AG09309 (cell line): Measurements from ENCODE around the gene DET1.

Experiments used
- DNase-seq: peaks from one replicate; pipeline ENCODE4 v3.0.0-alpha.2; 2010; ENCODE audit warnings: low read depth
- H3K4me3 ChIP-seq: 2 replicates; pipeline ENCODE4 v1.5.1; 2011; ENCODE audit warnings: mild to moderate bottlenecking, low read depth, low read length, moderate library complexity; ENCODE audit not compliant: control insufficient read depth
- CTCF ChIP-seq: IDR thresholded peaks from 2 replicates; pipeline ENCODE4 v1.5.1; 2011; ENCODE audit warnings: mild to moderate bottlenecking, low read depth, low read length, inconsistent platforms; ENCODE audit not compliant: insufficient read depth, control insufficient read depth; ENCODE audit errors: missing control alignments

The DET1 gene

GRCh38 chr15:88487178-88487795, 59.2 kb downstream of the DET1 start:
- TF ChIP-seq CTCF: no peak
- DNase-seq: no peak
- no peak overlapping the region for H3K4me3 ChIP-seq

- DNase-seq: peak; percentile 47
- H3K4me3 ChIP-seq: no peak overlapping the region
These were observed 61.7 kb downstream of the DET1 start for GRCh38 chr15:88484682-88485331.

GRCh38 chr15:88482263-88482662, 64.2 kb downstream of the DET1 start:
- no peak for TF ChIP-seq CTCF
- H3K4me3 ChIP-seq: no peak overlapping the region
- no peak for DNase-seq

More at GRCh38 chr15:88484682-88485331, 61.7 kb downstream of the DET1 start:
- no peak for TF ChIP-seq CTCF

GRCh38 chr15:88480981-88481380, 65.5 kb downstream of the DET1 start:
- H3K4me3 ChIP-seq: no peak overlapping the region
- DNase-seq: no peak
- TF ChIP-seq CTCF: no peak

- no peak overlapping the region for H3K4me3 ChIP-seq
- DNase-seq: no peak
- TF ChIP-seq CTCF: no peak
These were observed 67.3 kb downstream of the DET1 start for GRCh38 chr15:88479169-88479568.

GRCh38 chr15:88477904-88478303, 68.6 kb downstream of the DET1 start:
- no peak for DNase-seq
- TF ChIP-seq CTCF: no peak
- H3K4me3 ChIP-seq: no peak overlapping the region
